ENCODE measurements around the gene LXN. TPM values are rescaled to one million over a fixed set of nuclear protein-coding genes. Genes with fewer than 3 reads are reported as not detected.

LXN gene
- total RNA-seq, 2 donors from 2014 or later, result 14.9 to 32.2 TPM

DNA sequence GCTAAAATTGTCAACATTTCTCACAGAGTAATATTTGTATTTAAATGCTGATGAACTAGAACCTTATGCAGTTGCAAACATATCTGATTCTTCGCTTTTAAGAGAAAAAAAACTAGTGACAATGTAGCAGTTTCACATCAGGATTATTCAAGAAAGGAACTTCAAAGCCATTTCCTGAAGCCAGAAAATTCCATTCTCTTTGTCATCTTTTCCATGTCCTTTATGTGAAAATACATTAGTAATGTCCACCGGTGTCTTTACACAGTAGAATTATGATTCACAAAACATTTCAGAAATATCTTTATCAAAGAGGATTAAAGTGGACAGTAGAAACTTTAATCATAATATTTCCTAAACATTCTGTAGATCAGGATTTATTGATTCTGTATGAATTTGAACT is 12.7 kb upstream of the LXN start:
- Histone ChIP-seq H3K36me3 (peaks cover 11% of the 10 kb centered on the region), H3K4me1 (ENCODE audit: control insufficient read depth in 1 of 2, low read depth in 2 of 2) (no peaks in the 10 kb centered on the region), H3K27me3 (replicated peaks; ENCODE audit: insufficient read depth) (no peaks in the 10 kb centered on the region), H3K27ac (no peak overlapping the region), H3K4me3 (no peak overlapping the region), H3K9me3 (no peaks in the 10 kb centered on the region)
- DNase-seq (ENCODE audit: low spot score), result no peak
- TF ChIP-seq CTCF (IDR thresholded peaks at IDR 0.05), result no peak
- no peak for ATAC-seq (ENCODE audit: insufficient number of reproducible peaks, low FRiP score, low read depth)

DNA sequence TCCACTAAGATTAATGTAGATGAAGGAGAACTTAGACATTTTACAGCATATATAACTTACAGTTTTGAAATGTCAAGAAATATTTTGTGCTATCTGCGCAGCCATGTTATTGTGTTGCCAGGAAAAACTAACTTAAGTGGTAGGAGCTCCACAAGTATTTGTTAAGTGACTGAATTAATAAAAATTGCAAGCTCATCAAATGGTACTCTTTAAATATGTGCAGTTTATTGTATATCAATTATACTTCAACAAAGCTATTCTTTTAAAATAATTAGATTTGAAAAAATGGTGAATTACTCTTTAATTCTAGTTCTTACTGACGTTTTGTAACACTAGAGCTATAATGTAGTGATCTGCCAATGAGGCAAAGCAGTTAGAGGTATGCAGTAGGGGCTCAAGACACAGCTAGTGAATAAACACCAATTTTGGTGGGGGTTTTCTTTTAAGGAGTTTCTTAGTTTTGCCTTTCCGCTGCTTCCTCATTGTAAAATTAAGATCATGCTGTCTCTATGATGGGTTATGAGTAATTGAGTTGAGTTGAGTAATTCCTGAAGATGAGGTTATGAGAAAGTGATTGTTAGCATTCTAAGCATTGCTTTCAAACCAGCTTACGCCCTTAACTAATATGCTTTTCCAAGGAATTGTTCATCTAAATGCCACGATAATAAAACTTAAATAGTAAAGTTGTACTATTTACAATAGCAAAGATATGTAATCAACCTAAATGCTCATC is 10.9 kb upstream of the LXN start:
- no peak for TF ChIP-seq CTCF (IDR thresholded peaks at IDR 0.05)
- no peaks in the 10 kb centered on the region for H3K4me1 ChIP-seq (ENCODE audit: control insufficient read depth in 1 of 2, low read depth in 2 of 2)
- H3K36me3 ChIP-seq, result peaks cover 11% of the 10 kb centered on the region
- H3K27me3 ChIP-seq (replicated peaks; ENCODE audit: insufficient read depth), result no peaks in the 10 kb centered on the region
- DNase-seq (ENCODE audit: low spot score) (no peak), ATAC-seq (ENCODE audit: insufficient number of reproducible peaks, low FRiP score, low read depth) (no peak)
- H3K4me3 ChIP-seq, result no peak overlapping the region
- H3K9me3 ChIP-seq, result no peaks in the 10 kb centered on the region
- H3K27ac ChIP-seq, result no peak overlapping the region

- ATAC-seq (ENCODE audit: insufficient number of reproducible peaks, low FRiP score, low read depth) (no peak), DNase-seq (ENCODE audit: low spot score) (no peak)
- H3K36me3 ChIP-seq, result peaks cover 11% of the 10 kb centered on the region
Observed at GRCh38 chr3:158680861-158681260, 8.4 kb upstream of the LXN start.

DNA sequence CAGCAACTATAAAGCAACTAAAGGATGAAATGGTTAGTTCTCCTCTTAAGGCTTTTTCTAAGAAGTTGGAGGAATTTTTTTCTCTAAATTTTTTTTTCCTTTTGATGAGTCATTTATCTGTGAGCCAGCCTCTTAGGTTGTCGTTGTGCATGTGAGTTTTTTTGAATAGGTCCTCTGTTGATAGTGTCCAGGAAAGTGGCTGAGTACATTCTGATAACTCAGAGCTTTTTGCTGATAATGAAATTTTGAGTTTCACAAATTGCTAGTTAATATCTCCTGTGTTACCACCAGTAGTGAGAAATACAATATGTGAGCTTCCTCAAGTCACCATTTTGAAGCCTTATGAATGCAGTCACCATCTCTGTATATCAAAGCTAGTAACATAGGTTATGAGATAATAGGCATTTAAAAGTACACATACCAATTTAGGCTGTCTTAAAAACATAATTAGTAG is 7.1 kb upstream of the LXN start:
- ATAC-seq (ENCODE audit: insufficient number of reproducible peaks, low FRiP score, low read depth), result no peak
- Histone ChIP-seq H3K27me3 (replicated peaks; ENCODE audit: insufficient read depth) (no peaks in the 10 kb centered on the region), H3K27ac (no peak overlapping the region), H3K9me3 (no peaks in the 10 kb centered on the region), H3K36me3 (peaks cover 11% of the 10 kb centered on the region), H3K4me1 (ENCODE audit: control insufficient read depth in 1 of 2, low read depth in 2 of 2) (no peaks in the 10 kb centered on the region), H3K4me3 (no peak overlapping the region)
- DNase-seq (ENCODE audit: low spot score), result no peak
- TF ChIP-seq CTCF (IDR thresholded peaks at IDR 0.05), result no peak

More at GRCh38 chr3:158680861-158681260, 8.4 kb upstream of the LXN start:
- Histone ChIP-seq H3K4me3 (no peak overlapping the region), H3K27me3 (replicated peaks; ENCODE audit: insufficient read depth) (no peaks in the 10 kb centered on the region), H3K27ac (no peak overlapping the region), H3K9me3 (no peaks in the 10 kb centered on the region), H3K4me1 (ENCODE audit: control insufficient read depth in 1 of 2, low read depth in 2 of 2) (no peaks in the 10 kb centered on the region)
- no peak for TF ChIP-seq CTCF (IDR thresholded peaks at IDR 0.05)

- TF ChIP-seq CTCF (IDR thresholded peaks at IDR 0.05), result no peak
- H3K27me3 ChIP-seq (replicated peaks; ENCODE audit: insufficient read depth), result no peaks in the 10 kb centered on the region
- no peaks in the 10 kb centered on the region for H3K9me3 ChIP-seq
- no peaks in the 10 kb centered on the region for H3K4me1 ChIP-seq (ENCODE audit: control insufficient read depth in 1 of 2, low read depth in 2 of 2)
- H3K27ac ChIP-seq, result no peak overlapping the region
- H3K4me3 ChIP-seq, result no peak overlapping the region
- peaks cover 11% of the 10 kb centered on the region for H3K36me3 ChIP-seq
- ATAC-seq (ENCODE audit: insufficient number of reproducible peaks, low FRiP score, low read depth), result no peak
- DNase-seq (ENCODE audit: low spot score), result no peak
Observed at GRCh38 chr3:158678687-158679086, 6.2 kb upstream of the LXN start.
